ENCODE data around the gene ANXA6.

Gene ANXA6

DNA sequence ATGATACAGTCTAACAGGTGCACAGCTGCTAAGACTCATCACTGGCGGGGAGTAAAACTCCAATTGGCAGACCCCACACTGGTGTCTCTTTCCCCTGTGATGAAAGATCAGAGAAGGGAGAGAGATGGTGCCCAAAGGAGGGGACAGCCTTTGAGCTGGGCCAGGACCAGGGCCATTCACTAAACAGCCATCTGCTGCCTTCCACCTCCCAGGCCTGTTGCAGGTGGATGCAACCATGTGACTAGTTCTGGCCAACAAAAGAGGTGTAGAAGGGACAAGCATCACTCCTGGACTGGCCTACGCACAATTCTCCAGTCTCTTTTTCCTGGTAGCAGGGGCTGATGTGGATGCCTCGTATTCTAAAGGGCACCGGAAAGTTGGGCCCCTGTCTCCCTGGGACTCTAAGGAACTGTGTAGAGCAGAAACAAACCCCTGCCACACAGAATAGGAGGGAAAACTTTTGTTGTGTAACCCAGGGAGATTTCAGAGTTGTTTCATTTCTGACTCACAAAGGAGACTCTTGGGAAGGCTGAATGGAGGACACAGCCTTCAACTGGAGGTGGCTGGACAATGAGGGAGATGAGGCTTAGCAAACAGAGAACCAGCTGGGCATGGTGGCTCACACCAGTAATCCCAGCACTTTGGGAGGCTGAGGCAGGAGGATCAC is 103.7 kb downstream of the ANXA6 start:
- TF ChIP-seq ZNF274 (IDR thresholded peaks at IDR 0.05; ENCODE audit: low read depth, low read length) (no peak), YY1 (IDR thresholded peaks at IDR 0.05; ENCODE audit: insufficient read depth, insufficient read length) (no peak), SUZ12 (IDR thresholded peaks at IDR 0.05; ENCODE audit: extremely low read depth, insufficient read depth, insufficient read length) (no peak)
- H3K36me3 ChIP-seq (ENCODE audit: insufficient read depth, insufficient read length, low read length), result peaks cover 66% of the 10 kb centered on the region

DNA sequence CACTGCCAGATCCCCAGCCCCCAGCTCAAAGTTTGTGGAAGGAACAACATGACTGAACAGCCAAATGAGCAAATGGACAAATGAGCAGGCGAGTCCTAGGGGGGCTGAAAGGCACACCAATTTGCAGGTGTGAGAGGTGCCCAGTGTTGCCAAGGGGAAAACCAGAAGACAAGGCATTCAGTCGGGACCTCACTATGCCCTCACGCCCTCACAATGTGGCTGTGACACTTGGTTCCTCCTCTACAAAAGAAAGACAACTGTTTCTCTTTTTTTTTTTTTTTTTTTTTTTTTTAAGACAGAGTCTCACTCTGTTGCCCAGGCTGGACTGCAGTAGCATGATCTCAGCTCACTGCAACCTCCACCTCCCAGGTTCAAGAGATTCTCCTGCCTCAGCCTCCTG is 104.7 kb downstream of the ANXA6 start:
- Histone ChIP-seq H3K9me3 (ENCODE audit: insufficient read depth, low read length) (no peaks in the 10 kb centered on the region), H3K4me1 (ENCODE audit: insufficient read depth, insufficient read length) (peaks cover 3% of the 10 kb centered on the region), H3K4me3 (ENCODE audit: insufficient read length, low read depth) (no peak overlapping the region), H3K27me3 (ENCODE audit: insufficient read depth, insufficient read length) (no peaks in the 10 kb centered on the region), H3K9ac (ENCODE audit: insufficient read length, low read depth) (no peak overlapping the region), H3K36me3 (ENCODE audit: insufficient read depth, insufficient read length, low read length) (peaks cover 67% of the 10 kb centered on the region)
- DNase-seq (ENCODE audit: low read depth, low spot score), result no peak
- no peak for TF ChIP-seq YY1 (IDR thresholded peaks at IDR 0.05; ENCODE audit: insufficient read depth, insufficient read length)
- TF ChIP-seq ZNF274 (IDR thresholded peaks at IDR 0.05; ENCODE audit: low read depth, low read length), result no peak
- TF ChIP-seq SUZ12 (IDR thresholded peaks at IDR 0.05; ENCODE audit: extremely low read depth, insufficient read depth, insufficient read length), result no peak

More for the DNA sequence above, 103.7 kb downstream of the ANXA6 start:
- peaks cover 3% of the 10 kb centered on the region for H3K4me1 ChIP-seq (ENCODE audit: insufficient read depth, insufficient read length)
- no peaks in the 10 kb centered on the region for H3K9me3 ChIP-seq (ENCODE audit: insufficient read depth, low read length)
- no peak overlapping the region for H3K4me3 ChIP-seq (ENCODE audit: insufficient read length, low read depth)
- no peak overlapping the region for H3K9ac ChIP-seq (ENCODE audit: insufficient read length, low read depth)
- no peak for DNase-seq (ENCODE audit: low read depth, low spot score)
- H3K27me3 ChIP-seq (ENCODE audit: insufficient read depth, insufficient read length), result no peaks in the 10 kb centered on the region

GRCh38 chr5:151051931-151052608 is 105.5 kb downstream of the ANXA6 start:
- no peaks in the 10 kb centered on the region for H3K9me3 ChIP-seq (ENCODE audit: insufficient read depth, low read length)
- H3K4me3 ChIP-seq (ENCODE audit: insufficient read length, low read depth), result no peak overlapping the region
- no peak for TF ChIP-seq SUZ12 (IDR thresholded peaks at IDR 0.05; ENCODE audit: extremely low read depth, insufficient read depth, insufficient read length)
- H3K9ac ChIP-seq (ENCODE audit: insufficient read length, low read depth), result no peak overlapping the region
- peaks cover 70% of the 10 kb centered on the region for H3K36me3 ChIP-seq (ENCODE audit: insufficient read depth, insufficient read length, low read length)
- peaks cover 3% of the 10 kb centered on the region for H3K4me1 ChIP-seq (ENCODE audit: insufficient read depth, insufficient read length)
- H3K27me3 ChIP-seq (ENCODE audit: insufficient read depth, insufficient read length), result no peaks in the 10 kb centered on the region
- DNase-seq (ENCODE audit: low read depth, low spot score), result no peak

DNA sequence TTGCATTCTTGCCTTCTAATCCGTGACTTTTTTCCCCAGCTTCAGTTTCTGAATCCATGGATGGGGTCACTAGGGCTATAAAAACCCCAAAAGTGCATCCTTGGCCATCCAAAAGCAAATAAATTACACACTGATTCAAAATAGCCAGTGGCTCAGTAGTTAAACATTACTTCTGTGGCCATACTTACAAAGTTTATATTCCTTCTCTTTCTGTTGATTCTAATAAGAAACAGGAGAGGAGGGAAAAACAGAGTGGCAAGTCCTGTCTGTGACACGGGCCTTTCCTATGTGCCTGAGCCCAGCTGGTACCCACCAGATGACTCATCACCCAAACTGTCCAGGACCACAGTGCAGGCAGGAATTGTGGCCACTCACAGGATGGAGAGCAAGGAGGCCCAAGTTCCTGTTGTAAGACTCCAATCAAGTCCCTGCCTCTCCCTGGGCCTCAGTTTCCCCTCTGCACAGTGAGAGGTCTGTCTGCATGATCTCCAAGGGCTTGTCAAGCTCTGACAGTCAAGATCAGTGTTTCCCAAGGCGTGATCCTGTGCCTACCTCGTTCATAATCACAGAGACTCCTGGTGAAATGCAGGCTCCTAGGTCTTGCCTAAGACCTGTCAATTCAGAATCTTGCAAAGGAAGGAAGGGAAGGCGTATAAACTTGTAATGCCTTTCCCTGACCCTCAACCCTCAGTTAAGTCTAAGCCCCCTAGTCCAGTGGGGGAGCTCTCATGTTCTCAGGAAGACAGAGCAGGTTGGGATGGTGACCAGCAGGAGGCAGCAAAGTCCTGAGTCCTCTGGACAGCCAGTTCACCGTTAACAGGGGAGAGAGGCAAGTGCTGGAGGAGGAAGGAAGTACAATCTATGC is 106.3 kb downstream of the ANXA6 start:
- TF ChIP-seq SUZ12 (IDR thresholded peaks at IDR 0.05; ENCODE audit: extremely low read depth, insufficient read depth, insufficient read length) (no peak), ZNF274 (IDR thresholded peaks at IDR 0.05; ENCODE audit: low read depth, low read length) (no peak), YY1 (IDR thresholded peaks at IDR 0.05; ENCODE audit: insufficient read depth, insufficient read length) (no peak)

More for the DNA sequence above, 106.3 kb downstream of the ANXA6 start:
- peak; percentile 71 for DNase-seq (ENCODE audit: low read depth, low spot score)
- Histone ChIP-seq H3K36me3 (ENCODE audit: insufficient read depth, insufficient read length, low read length) (peaks cover 69% of the 10 kb centered on the region), H3K9ac (ENCODE audit: insufficient read length, low read depth) (no peak overlapping the region), H3K4me1 (ENCODE audit: insufficient read depth, insufficient read length) (peaks cover 3% of the 10 kb centered on the region), H3K27me3 (ENCODE audit: insufficient read depth, insufficient read length) (no peaks in the 10 kb centered on the region), H3K4me3 (ENCODE audit: insufficient read length, low read depth) (no peak overlapping the region), H3K9me3 (ENCODE audit: insufficient read depth, low read length) (no peaks in the 10 kb centered on the region)

Data from NT2/D1 (cell line).